NCI-H748 treated with DMSO at 0.1 percent for 48 hours (cell line): ENCODE results near the gene TIMP4.

ENCODE experiments used
- DNase-seq: peaks from one replicate; lab custom pipeline; 2025; lab: John Stamatoyannopoulos, UW

The TIMP4 gene

GRCh38 chr3:12158387-12159226, at the start of gene TIMP4:
Gene TIMP4, minus strand, starts transcription at chr3:12158912. Its CDS starts 72 bp downstream, at chr3:12158840.
- DNase-seq: no peak

- DNase-seq: no peak
Observed at GRCh38 chr3:12205171-12205570, 46.5 kb upstream of the TIMP4 start.

- DNase-seq: no peak
Observed at GRCh38 chr3:12201813-12202212, 43.1 kb upstream of the TIMP4 start.

GRCh38 chr3:12198301-12198700, 39.6 kb upstream of the TIMP4 start:
- no peak for DNase-seq

- DNase-seq: no peak
Observed at GRCh38 chr3:12197475-12197874, 38.8 kb upstream of the TIMP4 start.

- DNase-seq: no peak
Observed at GRCh38 chr3:12196684-12197083, 38.0 kb upstream of the TIMP4 start.

- no peak for DNase-seq
Observed at GRCh38 chr3:12195231-12195630, 36.5 kb upstream of the TIMP4 start.

GRCh38 chr3:12194669-12195161, 36.0 kb upstream of the TIMP4 start:
- DNase-seq: no peak

GRCh38 chr3:12194209-12194608, 35.5 kb upstream of the TIMP4 start:
- no peak for DNase-seq

- no peak for DNase-seq
Observed at GRCh38 chr3:12193485-12194165, 34.9 kb upstream of the TIMP4 start.

- no peak for DNase-seq
Observed at GRCh38 chr3:12192655-12193484, 34.2 kb upstream of the TIMP4 start.

GRCh38 chr3:12192173-12192572, 33.5 kb upstream of the TIMP4 start:
- DNase-seq: no peak

GRCh38 chr3:12191559-12191958, 32.8 kb upstream of the TIMP4 start:
- DNase-seq: no peak

GRCh38 chr3:12190832-12191231, 32.1 kb upstream of the TIMP4 start:
- no peak for DNase-seq

GRCh38 chr3:12190221-12190807, 31.6 kb upstream of the TIMP4 start:
- no peak for DNase-seq

GRCh38 chr3:12188681-12189287, 30.1 kb upstream of the TIMP4 start:
- no peak for DNase-seq

- no peak for DNase-seq
Observed at GRCh38 chr3:12188328-12188648, 29.6 kb upstream of the TIMP4 start.

- DNase-seq: no peak
Observed at GRCh38 chr3:12187448-12188327, 29.0 kb upstream of the TIMP4 start.

GRCh38 chr3:12186515-12187286, 28.0 kb upstream of the TIMP4 start:
- no peak for DNase-seq

- no peak for DNase-seq
Observed at GRCh38 chr3:12186046-12186445, 27.3 kb upstream of the TIMP4 start.
